ENCODE data around the gene HYAL3. TPM values are rescaled to one million over a fixed set of nuclear protein-coding genes. Genes with fewer than 3 reads are reported as not detected.

The HYAL3 gene
- total RNA-seq, 2 donors from 2014 or later = 0.74 to 3.5 TPM

GRCh38 chr3:50242851-50243542, 56.2 kb downstream of the HYAL3 start:
- peak; percentile 80 for DNase-seq (ENCODE audit: low spot score)
- H3K36me3 ChIP-seq = peaks cover 20% of the 10 kb centered on the region
- H3K4me3 ChIP-seq = peak overlapping the region in 1 of 2 donors; percentile 4
- H3K4me1 ChIP-seq = peaks cover 0 to 98% of the 10 kb centered on the region in 2 donors
- TF ChIP-seq, protein P1, sequence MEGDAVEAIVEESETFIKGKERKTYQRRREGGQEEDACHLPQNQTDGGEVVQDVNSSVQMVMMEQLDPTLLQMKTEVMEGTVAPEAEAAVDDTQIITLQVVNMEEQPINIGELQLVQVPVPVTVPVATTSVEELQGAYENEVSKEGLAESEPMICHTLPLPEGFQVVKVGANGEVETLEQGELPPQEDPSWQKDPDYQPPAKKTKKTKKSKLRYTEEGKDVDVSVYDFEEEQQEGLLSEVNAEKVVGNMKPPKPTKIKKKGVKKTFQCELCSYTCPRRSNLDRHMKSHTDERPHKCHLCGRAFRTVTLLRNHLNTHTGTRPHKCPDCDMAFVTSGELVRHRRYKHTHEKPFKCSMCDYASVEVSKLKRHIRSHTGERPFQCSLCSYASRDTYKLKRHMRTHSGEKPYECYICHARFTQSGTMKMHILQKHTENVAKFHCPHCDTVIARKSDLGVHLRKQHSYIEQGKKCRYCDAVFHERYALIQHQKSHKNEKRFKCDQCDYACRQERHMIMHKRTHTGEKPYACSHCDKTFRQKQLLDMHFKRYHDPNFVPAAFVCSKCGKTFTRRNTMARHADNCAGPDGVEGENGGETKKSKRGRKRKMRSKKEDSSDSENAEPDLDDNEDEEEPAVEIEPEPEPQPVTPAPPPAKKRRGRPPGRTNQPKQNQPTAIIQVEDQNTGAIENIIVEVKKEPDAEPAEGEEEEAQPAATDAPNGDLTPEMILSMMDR (IDR thresholded peaks at IDR 0.05) = no peak
- no peaks in the 10 kb centered on the region for H3K27me3 ChIP-seq
- no peaks in the 10 kb centered on the region for H3K9me3 ChIP-seq
- peak overlapping the region; percentile 94 to 95 for H3K27ac ChIP-seq

Other genes with a start within 250 kb of the HYAL3 start
- gene RBM5, start 210.5 kb downstream of the HYAL3 start, total RNA-seq = 10 to 100 TPM; 58.7 to 75.8 TPM
- gene SEMA3F, start 144.1 kb downstream of the HYAL3 start, total RNA-seq = 10 to 100 TPM in 1 of 2 donors, 1 to 10 TPM in 1; 6.3 to 18.7 TPM
- gene GNAT1, start 107.8 kb downstream of the HYAL3 start, total RNA-seq = not detected
- gene SLC38A3, start 94.1 kb downstream of the HYAL3 start, total RNA-seq = 1 to 10 TPM; 2.4 to 7.9 TPM
- 100 to 1,000 TPM in 1 of 2 donors, 10 to 100 TPM in 1; 72.1 to 127 TPM for gene GNAI2, start 63.2 kb downstream of the HYAL3 start, total RNA-seq
- gene SEMA3B, start 30.3 kb downstream of the HYAL3 start, total RNA-seq = 10 to 100 TPM; 15.4 to 20.0 TPM
- gene LSMEM2, start 20.3 kb downstream of the HYAL3 start, total RNA-seq = 10 to 100 TPM in 1 of 2 donors, 1 to 10 TPM in 1; 9.0 to 10.6 TPM
- gene IFRD2, start 7.0 kb downstream of the HYAL3 start, total RNA-seq = 10 to 100 TPM; 51.0 to 58.5 TPM
- gene NAA80, start within 50 bp of the HYAL3 start, total RNA-seq = 10 to 100 TPM in 1 of 2 donors, 1 to 10 TPM in 1; 9.0 to 10.7 TPM
- gene HYAL1, start 4.2 kb upstream of the HYAL3 start, total RNA-seq = 10 to 100 TPM; 38.1 to 40.8 TPM
- gene HYAL2, start 23.3 kb upstream of the HYAL3 start, total RNA-seq = 100 to 1,000 TPM; 129 to 198 TPM
- gene TUSC2, start 28.8 kb upstream of the HYAL3 start, total RNA-seq = 10 to 100 TPM; 23.4 to 29.6 TPM
- gene RASSF1, start 41.4 kb upstream of the HYAL3 start, total RNA-seq = 10 to 100 TPM; 18.6 to 25.9 TPM
- gene ZMYND10, start 46.3 kb upstream of the HYAL3 start, total RNA-seq = under 1 TPM; 0.26 to 0.31 TPM
- gene NPRL2, start 51.4 kb upstream of the HYAL3 start, total RNA-seq = 10 to 100 TPM; 12.5 to 20.3 TPM
- 10 to 100 TPM; 11.7 to 11.9 TPM for gene CYB561D2, start 51.5 kb upstream of the HYAL3 start, total RNA-seq
- 10 to 100 TPM; 37.1 to 47.4 TPM for gene TMEM115, start 60.1 kb upstream of the HYAL3 start, total RNA-seq
- gene CACNA2D2, start 204.2 kb upstream of the HYAL3 start, total RNA-seq = 1 to 10 TPM; 3.7 to 6.2 TPM

Data from right atrium auricular region (tissue), 2 donors.